Psoas muscle (tissue), 8 donors: ENCODE results near the gene PODN. TPM values are rescaled to one million over a fixed set of nuclear protein-coding genes. Genes with fewer than 3 reads are reported as not detected.

Experiments
- ATAC-seq, 4 donors: fragments of 200-7000 bp; cut with Tn5 transposase; one replicate each; pipeline ENCODE4 v1.9.1; 2020; ENCODE audit warnings: moderate library complexity in 3 of 4, mild to moderate bottlenecking in 2 of 4
- DNase-seq, 2 donors: peaks; one replicate each; pipeline ENCODE4 v3.0.0-alpha.2; 2020
- H3K27ac ChIP-seq: fragments of 200-600 bp; one replicate; pipeline ENCODE4 v1.8.0; 2022
- H3K27me3 ChIP-seq, 3 donors: fragments of 200-600 bp in 1 of 3; one replicate each; pipeline versions ENCODE4 v1.6.1 to v1.8.0; 2013 to 2022; ENCODE audit warnings: low read length in 2 of 3, mild to moderate bottlenecking in 2 of 3, moderate library complexity in 1 of 3; ENCODE audit not compliant: insufficient read depth in 3 of 3
- H3K36me3 ChIP-seq, 2 donors: fragments of 200-600 bp in 1 of 2; one replicate each; pipeline versions ENCODE4 v1.6.1 to v1.8.0; 2013 to 2022; ENCODE audit warnings: low read depth in 1 of 2, mild to moderate bottlenecking in 1 of 2, moderate library complexity in 1 of 2; ENCODE audit not compliant: insufficient read depth in 1 of 2
- H3K4me1 ChIP-seq: fragments of 200-600 bp; one replicate; pipeline ENCODE4 v1.8.0; 2022
- H3K4me3 ChIP-seq: fragments of 200-600 bp; one replicate; pipeline ENCODE4 v1.8.0; 2022; ENCODE audit warnings: mild to moderate bottlenecking
- H3K9me3 ChIP-seq: fragments of 200-600 bp; one replicate; pipeline ENCODE4 v1.8.0; 2022
- WGBS, 3 donors: extraction: QIAGEN DNeasy Blood & Tissue Kit; methylation state at CpG; one replicate each; pipeline versions ENCODE4 v1.1.6 to v1.1.7; 2013; 5-methylcytosine and 5-hydroxymethylcytosine counted together
- intact Hi-C, 2 donors: fragments of 100-400 bp; cut with DNase I; formaldehyde crosslinking; loops; one replicate each; pipeline versions ENCODE4 v1.11.0 to v1.14.2; 2022
- polyA plus RNA-seq, 3 donors: library from polyadenylated mRNA; stranded (reverse); fragments of 200-250 nt; gene quantifications; one replicate each; pipeline ENCODE4 v1.2.3, GENCODE V29; 2013
- total RNA-seq, 4 donors: library from RNA; stranded (reverse); fragmentation: NEBNext Ultra II Directional in 2 of 4; extraction: Animal tissue kit (Norgen Biotek cat#: 25700) in 2 of 4; gene quantifications; one replicate each; pipeline versions ENCODE4 v1.2.1 to v1.2.4, GENCODE V29; 2021 to 2023
- TF ChIP-seq, protein P1 (sequence below): fragments of 200-600 bp; IDR thresholded peaks from one replicate; pipeline ENCODE4 v1.8.0; 2022; ENCODE audit warnings: antibody characterized with exemption
- donor health status: healthy with polysubstance abuse.
- donor health status: DM: no; HTN: no; CAD: no; lungs with moderate emphysema.
- donor health status: Bipolar disorder and iron deficiency.
- donor health status: healthy.
- donor health status: DM: yes; HTN: yes; CAD: no.
- donor health status: DM: no; HTN: no; CAD: no.
- donor health status: DM: no; HTN: no; CAD: no.
- donor health status: DM: yes; HTN: yes; CAD: no.

PODN gene
- total and polyA plus RNA-seq, 7 donors: 3.0 to 27.1 (median 7.2) TPM

DNA sequence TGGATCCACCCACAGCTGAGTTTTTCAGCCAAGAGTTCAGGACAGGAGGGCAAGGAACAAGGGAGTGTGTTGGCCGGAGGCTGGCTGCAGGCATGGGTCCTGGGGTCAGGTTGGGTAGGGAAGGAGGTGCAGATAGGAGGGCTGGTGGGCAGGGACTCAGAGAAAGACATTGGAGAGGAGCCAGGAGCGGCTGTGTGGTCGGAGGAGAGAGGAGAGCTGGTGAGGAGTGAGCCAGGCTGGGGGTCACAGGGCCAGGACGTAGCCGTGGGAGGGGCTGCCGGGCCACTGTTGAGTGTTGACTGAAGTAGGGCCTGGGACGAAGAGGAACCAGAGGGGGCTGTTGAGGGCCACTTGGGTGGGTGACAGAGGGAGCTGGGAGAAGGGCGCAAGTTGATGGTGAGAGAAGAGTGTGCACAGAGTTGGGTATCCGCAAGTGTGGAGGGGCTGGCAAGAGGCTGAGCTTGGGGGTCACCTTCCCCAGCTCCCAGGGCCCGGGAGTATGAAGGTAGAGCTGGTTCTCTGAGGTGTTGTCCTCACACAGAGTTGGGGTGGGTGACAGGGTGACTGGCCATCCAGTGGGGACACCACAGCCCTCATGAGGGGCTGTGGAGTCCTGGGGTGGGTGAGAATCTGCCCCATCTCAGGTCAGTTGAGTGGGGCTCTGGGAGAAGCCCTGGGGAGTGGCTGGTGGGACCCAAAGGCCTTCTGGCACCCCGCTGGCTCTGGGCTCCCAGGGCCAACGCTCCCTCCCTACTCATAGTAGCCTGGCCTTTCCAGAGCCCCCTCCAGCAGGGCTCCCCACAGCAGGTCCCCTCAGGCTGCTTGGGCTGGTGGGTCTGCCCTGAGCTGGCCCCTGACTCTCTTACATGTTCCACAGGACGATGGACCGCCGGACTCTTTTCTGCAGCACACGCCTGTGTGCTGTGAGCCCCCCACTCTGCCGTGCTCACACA is 21.9 kb downstream of the PODN start:
- H3K27me3 ChIP-seq: no peaks in the 10 kb centered on the region
- H3K4me3 ChIP-seq: no peak overlapping the region
- intact Hi-C loops: no loop called here
- DNase-seq (no peak), ATAC-seq (no peak)
- TF ChIP-seq, protein P1, sequence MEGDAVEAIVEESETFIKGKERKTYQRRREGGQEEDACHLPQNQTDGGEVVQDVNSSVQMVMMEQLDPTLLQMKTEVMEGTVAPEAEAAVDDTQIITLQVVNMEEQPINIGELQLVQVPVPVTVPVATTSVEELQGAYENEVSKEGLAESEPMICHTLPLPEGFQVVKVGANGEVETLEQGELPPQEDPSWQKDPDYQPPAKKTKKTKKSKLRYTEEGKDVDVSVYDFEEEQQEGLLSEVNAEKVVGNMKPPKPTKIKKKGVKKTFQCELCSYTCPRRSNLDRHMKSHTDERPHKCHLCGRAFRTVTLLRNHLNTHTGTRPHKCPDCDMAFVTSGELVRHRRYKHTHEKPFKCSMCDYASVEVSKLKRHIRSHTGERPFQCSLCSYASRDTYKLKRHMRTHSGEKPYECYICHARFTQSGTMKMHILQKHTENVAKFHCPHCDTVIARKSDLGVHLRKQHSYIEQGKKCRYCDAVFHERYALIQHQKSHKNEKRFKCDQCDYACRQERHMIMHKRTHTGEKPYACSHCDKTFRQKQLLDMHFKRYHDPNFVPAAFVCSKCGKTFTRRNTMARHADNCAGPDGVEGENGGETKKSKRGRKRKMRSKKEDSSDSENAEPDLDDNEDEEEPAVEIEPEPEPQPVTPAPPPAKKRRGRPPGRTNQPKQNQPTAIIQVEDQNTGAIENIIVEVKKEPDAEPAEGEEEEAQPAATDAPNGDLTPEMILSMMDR: no peak
- no peak overlapping the region for H3K27ac ChIP-seq
- H3K4me1 ChIP-seq: no peaks in the 10 kb centered on the region
- 79 to 87% (median 81%) methylated on average over 17 of the region's 17 CpGs for WGBS, 3 donors
- H3K9me3 ChIP-seq: no peaks in the 10 kb centered on the region
- H3K36me3 ChIP-seq: no peaks in the 10 kb centered on the region

DNA sequence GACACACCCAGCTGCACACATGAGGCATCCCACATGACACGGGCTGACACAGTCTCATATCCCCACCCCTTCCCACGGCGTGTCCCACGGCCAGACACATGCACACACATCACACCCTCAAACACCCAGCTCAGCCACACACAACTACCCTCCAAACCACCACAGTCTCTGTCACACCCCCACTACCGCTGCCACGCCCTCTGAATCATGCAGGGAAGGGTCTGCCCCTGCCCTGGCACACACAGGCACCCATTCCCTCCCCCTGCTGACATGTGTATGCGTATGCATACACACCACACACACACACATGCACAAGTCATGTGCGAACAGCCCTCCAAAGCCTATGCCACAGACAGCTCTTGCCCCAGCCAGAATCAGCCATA is 22.6 kb downstream of the PODN start:
- intact Hi-C loops: no loop called here
- WGBS, 3 donors: 84 to 93% (median 91%) methylated on average over 8 of the region's 8 CpGs

DNA sequence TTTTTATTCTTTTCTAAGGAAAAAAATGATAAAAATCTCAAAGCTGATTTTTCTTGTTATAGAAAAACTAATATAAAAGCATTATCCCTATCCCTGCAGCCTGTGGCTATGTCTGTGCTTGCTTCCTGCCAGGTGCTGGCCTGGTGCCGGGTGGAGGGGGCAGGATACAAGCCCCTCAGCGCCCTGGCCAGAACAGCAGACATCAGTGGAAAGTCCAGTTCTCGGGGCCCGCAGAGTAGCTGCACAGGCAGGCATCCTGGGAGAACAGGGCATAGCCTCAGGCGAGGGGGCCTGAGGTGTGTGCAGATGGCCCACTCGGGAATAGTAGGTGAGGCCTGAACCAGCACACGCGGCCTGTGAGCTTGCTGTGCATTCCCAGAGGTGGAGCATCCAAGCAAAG is 23.4 kb downstream of the PODN start:
- no peaks in the 10 kb centered on the region for H3K27me3 ChIP-seq
- WGBS, 3 donors: 89 to 94% (median 93%) methylated on average over 8 of the region's 8 CpGs
- H3K27ac ChIP-seq: no peak overlapping the region
- no peaks in the 10 kb centered on the region for H3K36me3 ChIP-seq
- intact Hi-C loops: no loop called here
- H3K9me3 ChIP-seq: no peaks in the 10 kb centered on the region
- ATAC-seq: no peak
- TF ChIP-seq, protein P1: no peak
- no peaks in the 10 kb centered on the region for H3K4me1 ChIP-seq
- no peak overlapping the region for H3K4me3 ChIP-seq
- no peak for DNase-seq

More for the DNA sequence above, 22.6 kb downstream of the PODN start:
- ATAC-seq: no peak
- Histone ChIP-seq H3K4me1 (no peaks in the 10 kb centered on the region), H3K9me3 (no peaks in the 10 kb centered on the region), H3K27ac (no peak overlapping the region), H3K36me3 (no peaks in the 10 kb centered on the region), H3K4me3 (no peak overlapping the region), H3K27me3 (no peaks in the 10 kb centered on the region)
- no peak for DNase-seq
- TF ChIP-seq, protein P1: no peak

GRCh38 chr1:53086491-53087070 is 24.6 kb downstream of the PODN start:
- Histone ChIP-seq H3K4me3 (no peak overlapping the region), H3K4me1 (no peaks in the 10 kb centered on the region), H3K36me3 (no peaks in the 10 kb centered on the region), H3K9me3 (no peaks in the 10 kb centered on the region), H3K27ac (no peak overlapping the region), H3K27me3 (no peaks in the 10 kb centered on the region)
- intact Hi-C loops: no loop called here
- 66 to 80% (median 68%) methylated on average over 4 of the region's 4 CpGs for WGBS, 3 donors
- no peak for ATAC-seq
- TF ChIP-seq, protein P1: no peak
- no peak for DNase-seq
